K562 (cell line): ENCODE data around the gene FANCC. TPM values are rescaled to one million over a fixed set of nuclear protein-coding genes. Genes with fewer than 3 reads are reported as not detected.

Experiments
- ATAC-seq: fragments of 200-7000 bp; cut with Tn5 transposase; 3 replicates; pipeline ENCODE4 v1.9.1; 2020; ENCODE audit warnings: moderate library complexity
- BruUV-seq: library from RNA; stranded (reverse); fragments of 400-500 nt; replicated peaks from 2 replicates; lab custom pipeline; 2021; lab: Mats Ljungman, UMichigan
- CTCF ChIA-PET: fragments of 300-600 bp; formaldehyde crosslinking; extraction: SDS; loops from one replicate; lab custom pipeline; 2021; ENCODE audit warnings: low intra/inter-chr PET ratio; lab: Yijun Ruan, JAX
- POLR2A ChIA-PET: fragments of 300-600, 350-650 bp; sonication (Branson Sonifier 250); formaldehyde crosslinking; extraction: SDS; loops from one replicate; lab custom pipeline; 2021; ENCODE audit warnings: antibody characterized with exemption, inconsistent platforms; lab: Yijun Ruan, JAX
- DNase-seq, 4 experiments: peaks; one replicate each; pipeline versions ENCODE4 v3.0.0 to v3.0.0-alpha.2; 2011 to 2018; ENCODE audit warnings: low spot score in 3 of 4, mixed read lengths in 3 of 4; ENCODE audit errors: extremely low read depth in 1 of 4
- FAIRE-seq: peaks from 2 replicates; lab custom pipeline; 2011; peaks lifted over from hg19 to GRCh38; lab: Jason Lieb, UNC
- H2AFZ ChIP-seq: 2 replicates; pipeline ENCODE4 v1.6.0; 2011; ENCODE audit warnings: low read depth, low read length, control low read depth, inconsistent platforms
- H3K27ac ChIP-seq: fragments of 200-600 bp; 3 replicates; pipeline ENCODE4 v1.8.0; 2011; ENCODE audit warnings: low read depth, mild to moderate bottlenecking, control low read depth, inconsistent platforms, low read length, moderate library complexity, mixed read lengths; ENCODE audit errors: extremely low read depth
- H3K27me3 ChIP-seq, 2 experiments: fragments of 300-600 bp in 1 of 2; 2 replicates in 1 of 2; 3 replicates in 1 of 2; pipeline versions ENCODE4 v1.6.0 to v1.8.0; 2011; ENCODE audit warnings: inconsistent platforms in 2 of 2, low read length in 2 of 2, mild to moderate bottlenecking in 1 of 2, mixed read lengths in 1 of 2, moderate library complexity in 1 of 2; ENCODE audit not compliant: control insufficient read depth in 2 of 2, insufficient read depth in 2 of 2
- H3K36me3 ChIP-seq: fragments of 300-600 bp; 3 replicates; pipeline ENCODE4 v1.8.0; 2011; ENCODE audit warnings: mild to moderate bottlenecking, low read length, inconsistent platforms; ENCODE audit not compliant: control insufficient read depth, insufficient read depth
- H3K4me1 ChIP-seq, 2 experiments: fragments of 200-600 bp in 1 of 2; replicated peaks in 1 of 2; 2 replicates in 1 of 2; 3 replicates in 1 of 2; pipeline versions ENCODE4 v1.5.1 to v1.8.0; 2011; ENCODE audit warnings: inconsistent platforms in 2 of 2, low read length in 2 of 2, mild to moderate bottlenecking in 1 of 2, mixed read lengths in 1 of 2, moderate library complexity in 1 of 2; ENCODE audit not compliant: control insufficient read depth in 2 of 2, insufficient read depth in 2 of 2
- H3K4me2 ChIP-seq: 2 replicates; pipeline ENCODE4 v1.6.1; 2011; ENCODE audit warnings: low read length, control low read depth, inconsistent platforms, mixed read lengths; ENCODE audit not compliant: insufficient read depth
- H3K4me3 ChIP-seq: fragments of 200-600 bp; sonication (generic), shearing (Covaris generic); 2 replicates; pipeline ENCODE4 v1.5.1; 2016; ENCODE audit warnings: control low read depth, inconsistent platforms
- H3K79me2 ChIP-seq: fragments of 200-600 bp; 3 replicates; pipeline ENCODE4 v1.8.0; 2011; ENCODE audit warnings: low read length, inconsistent platforms; ENCODE audit not compliant: control insufficient read depth, insufficient read depth
- H3K9ac ChIP-seq, 2 experiments: 2 replicates each; pipeline versions ENCODE4 v1.6.0 to v1.6.1; 2011; ENCODE audit warnings: low read depth in 2 of 2, low read length in 2 of 2, control low read depth in 1 of 2, inconsistent platforms in 1 of 2, mild to moderate bottlenecking in 1 of 2, mixed read lengths in 1 of 2; ENCODE audit not compliant: insufficient read depth in 1 of 2
- H3K9me1 ChIP-seq: one replicate; pipeline ENCODE4 v1.6.0; 2011; ENCODE audit warnings: inconsistent platforms, mild to moderate bottlenecking, low read length, moderate library complexity; ENCODE audit not compliant: control insufficient read depth, insufficient read depth
- H3K9me3 ChIP-seq: replicated peaks from 2 replicates; pipeline ENCODE4 v1.5.1; 2011; ENCODE audit warnings: low read depth, low read length, inconsistent platforms; ENCODE audit not compliant: control insufficient read depth, insufficient read depth
- H4K20me1 ChIP-seq: replicated peaks from 2 replicates; pipeline ENCODE4 v1.6.1; 2011; ENCODE audit warnings: low read length, inconsistent platforms, mixed read lengths; ENCODE audit not compliant: control insufficient read depth, insufficient read depth
- BMI1 ChIP-seq: fragments of 150-350 bp; IDR thresholded peaks from 2 replicates; pipeline ENCODE4 v1.6.1; 2014; ENCODE audit warnings: low read length
- EWSR1 ChIP-seq: fragments of 450-650 bp; IDR thresholded peaks from 2 replicates; pipeline ENCODE4 v1.6.1; 2018; ENCODE audit warnings: borderline replicate concordance, mild to moderate bottlenecking, low read depth, moderate library complexity; ENCODE audit not compliant: partially characterized antibody
- HEY1 ChIP-seq: fragments of 250-450 bp; sonication (Bioruptor Pico); IDR thresholded peaks from 2 replicates; pipeline ENCODE4 v1.5.0; 2020; ENCODE audit warnings: mild to moderate bottlenecking, moderate library complexity, borderline replicate concordance
- HMG20A ChIP-seq: fragments of 450-650 bp; formaldehyde crosslinking; conservative IDR thresholded peaks from 2 replicates; pipeline ENCODE4 v1.4.0; 2020; ENCODE audit warnings: mild to moderate bottlenecking, mixed read lengths
- KHSRP ChIP-seq: fragments of 450-650 bp; IDR thresholded peaks from 2 replicates; pipeline ENCODE4 v1.6.1; 2017
- KLF6 ChIP-seq: fragments of 250-450 bp; sonication (Bioruptor Pico); IDR thresholded peaks from 2 replicates; pipeline ENCODE4 v1.4.0; 2020; ENCODE audit warnings: mild to moderate bottlenecking, moderate library complexity, borderline replicate concordance
- NELFE ChIP-seq: IDR thresholded peaks from 2 replicates; pipeline ENCODE4 v1.6.1; 2011; ENCODE audit warnings: mild to moderate bottlenecking; ENCODE audit not compliant: insufficient read depth, insufficient read length
- NUFIP1 ChIP-seq: fragments of 450-650 bp; IDR thresholded peaks from 2 replicates; pipeline ENCODE4 v1.6.1; 2018; ENCODE audit not compliant: partially characterized antibody
- SPI1 ChIP-seq: IDR thresholded peaks from 2 replicates; pipeline ENCODE4 v1.6.1; 2011; ENCODE audit warnings: low read depth, low read length, control low read depth, borderline replicate concordance
- THRAP3 ChIP-seq: fragments of 450-650 bp; IDR thresholded peaks from 2 replicates; pipeline ENCODE4 v1.6.1; 2016; ENCODE audit warnings: mild to moderate bottlenecking, inconsistent platforms, borderline replicate concordance
- ZNF41 ChIP-seq: fragments of 250-450 bp; sonication (Bioruptor Pico); conservative IDR thresholded peaks from 2 replicates; pipeline ENCODE4 v1.4.0; 2020; ENCODE audit warnings: mild to moderate bottlenecking
- ZNF592 ChIP-seq: fragments of 450-650 bp; IDR thresholded peaks from 2 replicates; pipeline ENCODE4 v1.6.1; 2017; ENCODE audit warnings: antibody characterized with exemption, mild to moderate bottlenecking
- WGBS: fragments of 100-300 bp; shearing (Covaris generic); methylation state at CpG from one replicate; pipeline ENCODE4 v1.1.6; 2016; ENCODE audit warnings: low coverage, mixed read lengths; ENCODE audit not compliant: insufficient coverage; ENCODE audit errors: missing lambda C conversion rate; 5-methylcytosine and 5-hydroxymethylcytosine counted together
- in situ Hi-C: fragments of 300-500 bp; cut with MboI; formaldehyde crosslinking; loops from 4 replicates; pipeline ENCODE4 v1.15.0; 2018; ENCODE audit warnings: inconsistent platforms, mixed read lengths
- intact Hi-C: fragments of 100-400 bp; cut with micrococcal nuclease; formaldehyde crosslinking; loops from 2 replicates; pipeline ENCODE4 v1.14.2; 2022
- polyA plus RNA-seq, 8 experiments: library from polyadenylated mRNA; depleted of rRNA in 4 of 8; stranded (reverse) in 5 of 8; unstranded in 3 of 8; fragments of >200 nt; fragmentation: Nextera tagmentation in 2 of 8; fragmentation: Illumina TruSeq in 1 of 8; extraction: Ambion mirVana in 2 of 8; extraction: Trizol in 1 of 8; gene quantifications; 2 replicates each; pipeline versions ENCODE4 v1.2.1 to v1.2.3, GENCODE V29; 2011 to 2014; ENCODE audit warnings: inconsistent platforms in 1 of 8, missing spikeins in 1 of 8
- total RNA-seq, 7 experiments: library from RNA; depleted of rRNA in 6 of 7; stranded (reverse); fragments of >200 nt in 6 of 7; fragmentation: Illumina TruSeq in 2 of 7; extraction: Trizol in 2 of 7; gene quantifications; 2 replicates each; pipeline versions ENCODE4 v1.2.1 to v1.2.3, GENCODE V29; 2011 to 2021; ENCODE audit warnings: low replicate concordance in 1 of 7
- TF ChIP-seq, protein P1 (sequence below): fragments of 250-450 bp; sonication (Bioruptor Pico); IDR thresholded peaks from 2 replicates; pipeline ENCODE4 v1.8.0; 2022; ENCODE audit warnings: moderate library complexity, mild to moderate bottlenecking, inconsistent platforms
- TF ChIP-seq, protein P2 (sequence below): fragments of 250-450 bp; sonication (Bioruptor Pico); IDR thresholded peaks from 2 replicates; pipeline ENCODE4 v1.5.1; 2021; ENCODE audit warnings: mild to moderate bottlenecking

FANCC gene
- total and polyA plus RNA-seq, 9 of the 15 experiments (the other 6 are each of a cell fraction or from before 2014, with no cell fraction given), result 4.6 to 18.4 (median 14.2) TPM

GRCh38 chr9:95105519-95106287 is 211.8 kb downstream of the FANCC start (continued):
- TF ChIP-seq THRAP3, result no peak
- no peak for TF ChIP-seq NELFE
- TF ChIP-seq SPI1, result no peak
- TF ChIP-seq, protein P1, sequence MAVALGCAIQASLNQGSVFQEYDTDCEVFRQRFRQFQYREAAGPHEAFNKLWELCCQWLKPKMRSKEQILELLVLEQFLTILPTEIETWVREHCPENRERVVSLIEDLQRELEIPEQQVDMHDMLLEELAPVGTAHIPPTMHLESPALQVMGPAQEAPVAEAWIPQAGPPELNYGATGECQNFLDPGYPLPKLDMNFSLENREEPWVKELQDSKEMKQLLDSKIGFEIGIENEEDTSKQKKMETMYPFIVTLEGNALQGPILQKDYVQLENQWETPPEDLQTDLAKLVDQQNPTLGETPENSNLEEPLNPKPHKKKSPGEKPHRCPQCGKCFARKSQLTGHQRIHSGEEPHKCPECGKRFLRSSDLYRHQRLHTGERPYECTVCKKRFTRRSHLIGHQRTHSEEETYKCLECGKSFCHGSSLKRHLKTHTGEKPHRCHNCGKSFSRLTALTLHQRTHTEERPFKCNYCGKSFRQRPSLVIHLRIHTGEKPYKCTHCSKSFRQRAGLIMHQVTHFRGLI (CRISPR knock-in tag), result no peak

- Histone ChIP-seq H3K27me3 (no peaks in the 10 kb centered on the region), H3K27ac (no peak overlapping the region), H2AFZ (no peak overlapping the region), H3K9ac (0 out of 4 replicates have a peak overlapping the region, but pooled peaks of 1 of the 2 experiments have one; percentile 57), H3K36me3 (peaks cover 18% of the 10 kb centered on the region; the same call in 1 of the 3 replicates), H3K9me3 (no peaks in the 10 kb centered on the region), H3K79me2 (no peaks in the 10 kb centered on the region), H3K4me2 (no peak overlapping the region), H3K4me3 (no peak overlapping the region), H4K20me1 (no peaks in the 10 kb centered on the region), H3K9me1 (no peaks in the 10 kb centered on the region), H3K4me1 (peaks cover 0 to 4% of the 10 kb centered on the region in 2 experiments; a peak in 1 of 5 replicates)
- ATAC-seq (no peak), FAIRE-seq (no peak), DNase-seq (no peak)
- ChIA-PET CTCF (no interaction called here), POLR2A (no interaction called here)
- no TSS peak for BruUV-seq
- in situ Hi-C loops, result no loop called here
- intact Hi-C loops, result no loop called here
- 76% methylated on average over 12 of the region's 12 CpGs for WGBS
- TF ChIP-seq KLF6 (CRISPR knock-in tag), result no peak
- no peak for TF ChIP-seq HEY1
- TF ChIP-seq HMG20A (CRISPR knock-in tag), result no peak
- TF ChIP-seq, protein P2, sequence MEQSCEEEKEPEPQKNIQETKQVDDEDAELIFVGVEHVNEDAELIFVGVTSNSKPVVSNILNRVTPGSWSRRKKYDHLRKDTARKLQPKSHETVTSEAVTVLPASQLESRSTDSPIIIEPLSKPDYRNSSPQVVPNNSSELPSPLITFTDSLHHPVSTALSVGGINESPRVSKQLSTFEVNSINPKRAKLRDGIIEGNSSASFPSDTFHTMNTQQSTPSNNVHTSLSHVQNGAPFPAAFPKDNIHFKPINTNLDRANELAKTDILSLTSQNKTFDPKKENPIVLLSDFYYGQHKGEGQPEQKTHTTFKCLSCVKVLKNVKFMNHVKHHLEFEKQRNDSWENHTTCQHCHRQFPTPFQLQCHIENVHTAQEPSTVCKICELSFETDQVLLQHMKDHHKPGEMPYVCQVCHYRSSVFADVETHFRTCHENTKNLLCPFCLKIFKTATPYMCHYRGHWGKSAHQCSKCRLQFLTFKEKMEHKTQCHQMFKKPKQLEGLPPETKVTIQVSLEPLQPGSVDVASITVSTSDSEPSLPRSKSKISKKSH (CRISPR knock-in tag), result no peak
- no peak for TF ChIP-seq BMI1
- no peak for TF ChIP-seq ZNF592
- TF ChIP-seq NUFIP1, result no peak
- TF ChIP-seq KHSRP, result no peak
- TF ChIP-seq EWSR1, result no peak
- TF ChIP-seq ZNF41 (CRISPR knock-in tag), result no peak
Measured at GRCh38 chr9:95104980-95105379, 212.5 kb downstream of the FANCC start.
